GM10248 (cell line): ENCODE data around the gene NOVA1.

Source experiments
- CTCF ChIA-PET: fragments of 300-600 bp; sonication (Branson Sonifier 250); formaldehyde crosslinking; extraction: SDS; loops from one replicate; lab custom pipeline; 2021; ENCODE audit warnings: antibody characterized with exemption; lab: Yijun Ruan, JAX
- POLR2A ChIA-PET: fragments of 350-650 bp; sonication (Branson Sonifier 250); formaldehyde crosslinking; extraction: SDS; loops from one replicate; lab custom pipeline; 2020; ENCODE audit warnings: antibody characterized with exemption; lab: Yijun Ruan, JAX
- DNase-seq: peaks from one replicate; pipeline ENCODE4 v3.0.0; 2012; ENCODE audit errors: extremely low spot score
- CTCF ChIP-seq: IDR thresholded peaks from 2 replicates; pipeline ENCODE4 v1.5.1; 2012; ENCODE audit warnings: mild to moderate bottlenecking, low read depth; ENCODE audit errors: extremely low read depth, missing control alignments, control extremely low read depth

The NOVA1 gene

DNA sequence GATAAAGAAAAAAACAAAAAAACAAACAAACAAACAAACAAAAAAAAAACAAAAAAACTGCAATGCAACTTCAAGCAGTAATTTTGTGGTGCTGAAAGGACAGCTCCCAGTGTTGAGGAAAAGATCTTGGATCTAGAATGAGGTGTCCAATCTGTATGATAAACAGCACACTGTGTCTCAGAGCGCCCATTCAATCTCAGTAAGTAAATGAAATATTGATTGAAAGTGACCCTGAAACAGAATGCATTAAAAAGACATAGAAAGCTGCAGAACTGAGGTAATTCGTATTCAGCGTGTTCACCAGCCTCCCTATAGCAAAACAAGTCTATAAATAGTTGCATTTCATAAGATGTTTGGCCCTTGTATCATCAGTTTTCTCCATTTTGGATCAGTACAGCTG is 153.0 kb downstream of the NOVA1 start:
- ChIA-PET CTCF (interaction anchor here (0.9 to 1.3 kb wide), 2 partner anchors 11 kb away, joined by 3 read pairs; no protein-coding TSS in a partner anchor), POLR2A (no interaction called here)
- DNase-seq: no peak
- no peak for TF ChIP-seq CTCF

DNA sequence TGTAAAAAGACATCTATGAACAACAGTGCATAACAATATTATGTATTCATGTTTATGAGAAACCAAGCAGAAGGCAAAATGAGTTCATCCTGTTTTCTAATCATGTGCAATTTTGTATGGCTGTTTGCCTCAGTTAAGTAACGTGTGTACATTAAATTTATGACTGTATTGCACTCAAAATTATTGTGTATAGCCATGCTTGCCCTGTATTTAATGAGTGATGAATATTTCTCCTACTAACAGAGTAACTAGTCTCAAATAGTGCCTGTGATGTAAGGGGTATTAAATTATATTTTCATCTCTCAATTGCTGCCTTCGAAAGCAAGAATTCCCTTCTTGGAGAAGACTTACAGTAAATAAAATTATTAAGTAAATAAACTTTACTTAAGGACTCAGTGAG is 154.2 kb downstream of the NOVA1 start:
- CTCF ChIA-PET: interaction anchor here (0.9 kb wide), 1 partner anchor 10 kb away, joined by 3 read pairs; no protein-coding TSS in a partner anchor
- no peak for DNase-seq

DNA sequence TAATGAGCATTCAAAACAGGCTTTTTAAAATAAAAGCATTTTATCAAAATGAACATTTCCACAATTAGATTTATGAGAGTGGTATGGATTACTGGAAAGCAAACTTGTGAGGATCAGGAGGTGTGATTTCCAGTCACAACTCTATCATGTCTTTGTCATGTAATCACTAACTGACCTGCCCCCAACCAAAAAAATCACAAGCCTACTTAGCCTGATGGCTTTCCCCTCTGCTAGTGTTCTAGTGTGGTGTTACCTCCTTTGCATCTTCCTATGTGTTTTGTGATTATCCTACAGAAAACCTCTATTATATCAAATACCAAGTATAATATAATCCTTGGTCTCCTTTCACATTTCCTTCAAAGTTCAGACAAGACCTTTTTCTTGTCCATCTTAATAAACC is 168.6 kb downstream of the NOVA1 start:
- CTCF ChIA-PET: interaction anchor here (0.7 kb wide), 1 partner anchor 39 kb away, joined by 3 read pairs; no protein-coding TSS in a partner anchor
- TF ChIP-seq CTCF: no peak
- POLR2A ChIA-PET: no interaction called here
- no peak for DNase-seq

More for the DNA sequence above, 154.2 kb downstream of the NOVA1 start:
- POLR2A ChIA-PET: no interaction called here
- no peak for TF ChIP-seq CTCF

DNA sequence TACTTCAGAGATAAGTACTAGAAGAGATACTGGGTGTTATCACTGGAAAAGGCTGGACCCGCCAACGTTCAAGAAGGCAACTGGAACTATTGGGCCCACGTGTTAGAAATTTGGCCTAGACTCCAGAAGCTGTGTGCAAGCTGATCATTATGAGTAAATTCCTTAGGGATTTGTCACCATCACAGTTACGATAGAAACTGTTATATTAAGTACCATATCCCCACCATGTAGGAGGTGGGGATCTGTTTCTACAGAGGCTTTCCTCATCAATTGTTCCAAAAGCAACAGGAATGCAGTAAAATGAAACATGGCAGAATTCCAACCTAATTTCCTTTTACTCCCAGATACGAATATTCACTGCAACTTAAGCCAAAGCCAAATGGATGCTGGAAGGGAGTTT is 170.7 kb downstream of the NOVA1 start:
- no peak for TF ChIP-seq CTCF
- DNase-seq: no peak
- ChIA-PET POLR2A (no interaction called here), CTCF (no interaction called here)

DNA sequence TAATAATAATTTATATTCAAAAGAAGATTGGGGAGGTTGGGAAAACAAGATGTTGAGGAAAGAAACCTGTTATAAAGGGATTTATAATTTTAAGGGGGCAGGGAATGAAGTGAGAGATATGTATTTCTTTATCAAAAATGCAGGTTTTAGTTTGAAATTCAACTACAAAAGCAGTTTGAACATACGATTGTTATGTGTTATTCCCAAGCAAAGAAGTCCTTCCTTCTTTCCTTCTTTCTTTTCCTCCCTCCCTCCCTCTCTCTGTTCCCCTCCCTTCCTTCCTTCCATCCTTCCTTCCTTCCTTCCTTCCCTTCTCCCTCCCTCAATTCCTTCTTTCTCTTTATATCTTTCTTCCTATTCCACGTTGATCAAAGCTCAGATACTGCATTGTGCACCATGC is 173.3 kb downstream of the NOVA1 start:
- DNase-seq: no peak
- POLR2A ChIA-PET: no interaction called here
- CTCF ChIA-PET: no interaction called here
- no peak for TF ChIP-seq CTCF

- ChIA-PET POLR2A (no interaction called here), CTCF (no interaction called here)
- TF ChIP-seq CTCF: no peak
- DNase-seq: no peak
Observed at GRCh38 chr14:26415618-26416123, 182.2 kb downstream of the NOVA1 start.
